MM.1S (cell line): ENCODE data around the gene CYP24A1.

Experiments used
- DNase-seq: peaks from one replicate; pipeline ENCODE4 v3.0.0-alpha.2; 2015
- H2AFZ ChIP-seq: fragments of 300-600 bp; sonication (generic); 2 replicates; pipeline ENCODE4 v1.6.0; 2016; ENCODE audit warnings: antibody characterized with exemption, low read length
- H3F3A ChIP-seq: fragments of 300-600 bp; sonication (generic); 2 replicates; pipeline ENCODE4 v1.6.1; 2016; ENCODE audit warnings: mild to moderate bottlenecking, antibody characterized with exemption, low read length, moderate library complexity, mixed read lengths; ENCODE audit not compliant: insufficient read depth
- H3K27ac ChIP-seq: fragments of 300-600 bp; sonication (generic); 2 replicates; pipeline ENCODE4 v1.5.1; 2016; ENCODE audit warnings: mild to moderate bottlenecking, low read length
- H3K27me3 ChIP-seq: fragments of 300-600 bp; sonication (generic); replicated peaks from 2 replicates; pipeline ENCODE4 v1.6.0; 2016; ENCODE audit warnings: low read length; ENCODE audit not compliant: insufficient read depth
- H3K36me3 ChIP-seq: fragments of 300-600 bp; sonication (generic); replicated peaks from 2 replicates; pipeline ENCODE4 v1.6.1; 2016; ENCODE audit warnings: mild to moderate bottlenecking, low read length, mixed read lengths; ENCODE audit not compliant: insufficient read depth
- H3K4me1 ChIP-seq: fragments of 300-600 bp; sonication (generic); 2 replicates; pipeline ENCODE4 v1.6.1; 2016; ENCODE audit warnings: low read length, mixed read lengths
- H3K4me2 ChIP-seq: fragments of 300-600 bp; sonication (generic); 2 replicates; pipeline ENCODE4 v1.6.0; 2016; ENCODE audit warnings: low read depth, low read length
- H3K4me3 ChIP-seq: fragments of 300-600 bp; sonication (generic); 2 replicates; pipeline ENCODE4 v1.5.1; 2016; ENCODE audit warnings: low read length, mixed read lengths
- H3K79me2 ChIP-seq: fragments of 300-600 bp; sonication (generic); 2 replicates; pipeline ENCODE4 v1.6.1; 2016; ENCODE audit warnings: mixed run types, low read length, mixed read lengths
- H3K9ac ChIP-seq: fragments of 300-600 bp; sonication (generic); 2 replicates; pipeline ENCODE4 v1.6.1; 2016; ENCODE audit warnings: low read length, mixed read lengths
- H3K9me2 ChIP-seq: fragments of 300-600 bp; sonication (generic); replicated peaks from 2 replicates; pipeline ENCODE4 v1.6.1; 2016; ENCODE audit warnings: mild to moderate bottlenecking, low read length, mixed read lengths; ENCODE audit not compliant: insufficient read depth
- H3K9me3 ChIP-seq: fragments of 300-600 bp; sonication (generic); replicated peaks from 2 replicates; pipeline ENCODE4 v1.6.1; 2016; ENCODE audit warnings: mild to moderate bottlenecking, low read length, mixed read lengths; ENCODE audit not compliant: insufficient read depth
- H4K20me1 ChIP-seq: fragments of 300-600 bp; sonication (generic); 2 replicates; pipeline ENCODE4 v1.6.1; 2016; ENCODE audit warnings: mild to moderate bottlenecking, low read length, moderate library complexity, mixed read lengths; ENCODE audit not compliant: insufficient read depth
- EZH2 ChIP-seq: fragments of 300-600 bp; sonication (generic); optimal IDR thresholded peaks from 2 replicates; pipeline ENCODE3; 2017; ENCODE audit warnings: low read depth, mild to moderate bottlenecking, antibody characterized with exemption, low read length, mixed read lengths
- EZH2phosphoT487 ChIP-seq: fragments of 300-600 bp; sonication (generic); IDR thresholded peaks from 2 replicates; pipeline ENCODE4 v1.6.1; 2018; ENCODE audit warnings: antibody characterized with exemption, low read length
- TF ChIP-seq, protein P1 (sequence below): fragments of 300-600 bp; sonication (generic); IDR thresholded peaks from 2 replicates; pipeline ENCODE4 v1.5.1; 2016; ENCODE audit warnings: antibody characterized with exemption, low read length, mixed read lengths

CYP24A1 gene

DNA sequence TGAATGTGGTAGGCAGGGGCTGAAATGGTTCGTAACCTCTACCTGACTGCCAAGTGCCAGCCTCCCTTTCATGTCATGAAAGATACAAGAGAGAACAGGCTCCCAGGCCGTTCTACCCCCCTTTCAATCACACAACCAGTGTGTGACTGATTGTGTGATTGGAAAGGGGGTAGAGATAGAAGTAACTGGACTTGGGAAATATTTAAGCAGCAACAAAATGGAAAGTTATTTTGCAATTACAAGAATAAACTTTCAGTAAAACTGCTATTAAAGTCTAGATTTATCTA is 20.8 kb downstream of the CYP24A1 start:
- H3K9me3 ChIP-seq, result no peaks in the 10 kb centered on the region; the same call in 1 of the 2 replicates
- no peak for DNase-seq

DNA sequence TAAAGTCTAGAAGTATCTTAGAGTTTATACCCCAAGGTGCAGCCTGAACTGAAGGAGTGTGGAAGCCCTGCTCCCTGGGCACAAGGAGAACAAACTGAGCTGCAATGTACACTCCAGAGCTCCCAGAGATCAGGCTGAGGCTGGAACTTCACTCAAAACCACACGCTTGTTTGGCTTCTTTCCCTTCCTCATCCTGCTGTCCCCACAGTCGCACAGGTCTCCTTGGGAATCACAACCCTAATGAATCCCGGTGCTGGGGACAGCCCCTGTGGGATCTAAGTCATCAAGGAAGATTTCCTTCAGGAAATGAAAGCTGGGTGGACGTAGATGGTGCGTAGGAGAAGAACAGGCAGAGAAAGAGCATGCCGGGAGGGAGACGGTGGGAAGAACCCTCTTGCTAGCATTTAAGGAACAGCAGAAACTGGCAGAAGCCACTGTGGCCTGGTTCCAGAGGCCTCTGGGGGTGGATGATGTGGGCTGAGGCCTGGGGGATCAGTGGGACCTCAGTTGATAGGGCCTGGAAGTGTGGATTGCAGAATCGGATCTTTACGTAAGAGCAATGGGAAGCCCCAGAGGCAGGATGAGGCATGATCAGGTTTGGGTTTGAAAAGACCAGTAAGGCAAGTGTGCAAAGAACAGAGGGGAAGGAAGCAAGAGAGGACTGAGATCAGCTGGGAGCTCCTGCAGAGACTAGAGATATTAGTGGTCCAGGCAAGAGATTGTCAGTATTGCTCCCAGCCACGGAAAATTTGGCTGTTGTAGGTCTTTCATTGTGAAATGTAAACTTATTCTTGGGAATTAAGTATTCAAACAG is 21.4 kb downstream of the CYP24A1 start:
- Histone ChIP-seq H3K4me1 (no peaks in the 10 kb centered on the region), H3F3A (no peaks in the 10 kb centered on the region), H3K27ac (no peak overlapping the region), H2AFZ (no peak overlapping the region), H3K4me3 (no peak overlapping the region), H3K36me3 (no peaks in the 10 kb centered on the region), H3K9ac (no peak overlapping the region), H4K20me1 (no peaks in the 10 kb centered on the region), H3K9me2 (no peaks in the 10 kb centered on the region), H3K27me3 (no peaks in the 10 kb centered on the region), H3K79me2 (no peaks in the 10 kb centered on the region), H3K9me3 (no peaks in the 10 kb centered on the region; the same call in 1 of the 2 replicates), H3K4me2 (no peak overlapping the region)
- no peak for DNase-seq
- TF ChIP-seq, protein P1, sequence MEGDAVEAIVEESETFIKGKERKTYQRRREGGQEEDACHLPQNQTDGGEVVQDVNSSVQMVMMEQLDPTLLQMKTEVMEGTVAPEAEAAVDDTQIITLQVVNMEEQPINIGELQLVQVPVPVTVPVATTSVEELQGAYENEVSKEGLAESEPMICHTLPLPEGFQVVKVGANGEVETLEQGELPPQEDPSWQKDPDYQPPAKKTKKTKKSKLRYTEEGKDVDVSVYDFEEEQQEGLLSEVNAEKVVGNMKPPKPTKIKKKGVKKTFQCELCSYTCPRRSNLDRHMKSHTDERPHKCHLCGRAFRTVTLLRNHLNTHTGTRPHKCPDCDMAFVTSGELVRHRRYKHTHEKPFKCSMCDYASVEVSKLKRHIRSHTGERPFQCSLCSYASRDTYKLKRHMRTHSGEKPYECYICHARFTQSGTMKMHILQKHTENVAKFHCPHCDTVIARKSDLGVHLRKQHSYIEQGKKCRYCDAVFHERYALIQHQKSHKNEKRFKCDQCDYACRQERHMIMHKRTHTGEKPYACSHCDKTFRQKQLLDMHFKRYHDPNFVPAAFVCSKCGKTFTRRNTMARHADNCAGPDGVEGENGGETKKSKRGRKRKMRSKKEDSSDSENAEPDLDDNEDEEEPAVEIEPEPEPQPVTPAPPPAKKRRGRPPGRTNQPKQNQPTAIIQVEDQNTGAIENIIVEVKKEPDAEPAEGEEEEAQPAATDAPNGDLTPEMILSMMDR, result no peak
- TF ChIP-seq EZH2, result no peak
- no peak for TF ChIP-seq EZH2phosphoT487

More for the DNA sequence above, 20.8 kb downstream of the CYP24A1 start:
- H3K36me3 ChIP-seq, result no peaks in the 10 kb centered on the region
- H3K9ac ChIP-seq, result no peak overlapping the region
- H3F3A ChIP-seq, result no peaks in the 10 kb centered on the region
- H3K9me2 ChIP-seq, result no peaks in the 10 kb centered on the region
- no peak overlapping the region for H3K4me3 ChIP-seq
- no peaks in the 10 kb centered on the region for H3K79me2 ChIP-seq
- H3K4me2 ChIP-seq, result no peak overlapping the region
- H2AFZ ChIP-seq, result no peak overlapping the region
- H4K20me1 ChIP-seq, result no peaks in the 10 kb centered on the region
- H3K27ac ChIP-seq, result no peak overlapping the region
- no peaks in the 10 kb centered on the region for H3K27me3 ChIP-seq
- TF ChIP-seq, protein P1, result no peak
- TF ChIP-seq EZH2, result no peak
- no peak for TF ChIP-seq EZH2phosphoT487
- no peaks in the 10 kb centered on the region for H3K4me1 ChIP-seq

DNA sequence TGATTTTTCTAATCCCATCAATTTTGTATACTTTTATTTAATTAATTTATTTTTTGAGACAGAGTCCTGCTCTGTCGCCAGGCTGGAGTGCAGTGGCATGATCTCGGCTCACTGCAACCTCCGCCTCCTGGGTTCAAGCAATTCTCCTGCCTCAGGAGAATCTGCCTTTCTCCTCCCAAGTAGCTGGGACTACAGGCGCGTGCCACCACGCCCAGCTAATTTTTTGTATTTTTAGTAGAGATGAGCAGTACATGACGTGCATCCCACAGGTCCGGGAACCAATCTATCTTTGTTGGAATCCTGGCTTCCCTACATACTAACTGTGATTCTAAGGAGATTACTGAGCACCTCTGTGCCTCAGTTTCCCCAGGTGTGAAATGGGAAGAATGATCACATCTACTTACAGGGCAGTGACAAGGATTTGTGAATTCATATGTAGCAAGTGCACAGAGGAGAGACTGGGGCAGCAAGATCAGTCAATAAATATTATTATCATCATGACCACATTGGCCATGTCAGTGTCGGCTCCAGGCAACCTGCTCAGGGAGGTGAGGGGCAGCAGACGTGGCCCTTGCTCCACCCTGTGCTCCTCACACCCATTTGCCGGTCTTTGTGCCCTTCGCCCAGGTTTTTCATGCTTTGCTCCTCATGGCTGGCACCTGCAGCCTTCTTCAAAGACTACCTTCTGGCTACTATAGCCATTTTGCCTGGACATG is 22.1 kb downstream of the CYP24A1 start:
- Histone ChIP-seq H3K36me3 (no peaks in the 10 kb centered on the region), H3K9me3 (no peaks in the 10 kb centered on the region; the same call in 1 of the 2 replicates), H3K4me1 (no peaks in the 10 kb centered on the region), H3K27me3 (no peaks in the 10 kb centered on the region), H3K4me3 (no peak overlapping the region), H3K9ac (no peak overlapping the region), H2AFZ (no peak overlapping the region), H3K27ac (no peak overlapping the region), H3K9me2 (no peaks in the 10 kb centered on the region), H3K79me2 (no peaks in the 10 kb centered on the region), H3F3A (no peaks in the 10 kb centered on the region), H3K4me2 (no peak overlapping the region), H4K20me1 (no peaks in the 10 kb centered on the region)
- TF ChIP-seq EZH2, result no peak
- TF ChIP-seq, protein P1, result no peak
- no peak for TF ChIP-seq EZH2phosphoT487
- no peak for DNase-seq
